K562 (cell line): ENCODE data around the gene HSF4. TPM values are rescaled to one million over a fixed set of nuclear protein-coding genes. Genes with fewer than 3 reads are reported as not detected.

ENCODE experiments used
- ATAC-seq: fragments of 200-7000 bp; cut with Tn5 transposase; 3 replicates; pipeline ENCODE4 v1.9.1; 2020; ENCODE audit warnings: moderate library complexity
- BruUV-seq: library from RNA; stranded (reverse); fragments of 400-500 nt; replicated peaks from 2 replicates; lab custom pipeline; 2021; lab: Mats Ljungman, UMichigan
- CTCF ChIA-PET: fragments of 300-600 bp; formaldehyde crosslinking; extraction: SDS; loops from one replicate; lab custom pipeline; 2021; ENCODE audit warnings: low intra/inter-chr PET ratio; lab: Yijun Ruan, JAX
- POLR2A ChIA-PET: fragments of 300-600, 350-650 bp; sonication (Branson Sonifier 250); formaldehyde crosslinking; extraction: SDS; loops from one replicate; lab custom pipeline; 2021; ENCODE audit warnings: antibody characterized with exemption, inconsistent platforms; lab: Yijun Ruan, JAX
- DNase-seq, 4 experiments: peaks; one replicate each; pipeline versions ENCODE4 v3.0.0 to v3.0.0-alpha.2; 2011 to 2018; ENCODE audit warnings: low spot score in 3 of 4, mixed read lengths in 3 of 4; ENCODE audit errors: extremely low read depth in 1 of 4
- FAIRE-seq: peaks from 2 replicates; lab custom pipeline; 2011; peaks lifted over from hg19 to GRCh38; lab: Jason Lieb, UNC
- H2AFZ ChIP-seq: 2 replicates; pipeline ENCODE4 v1.6.0; 2011; ENCODE audit warnings: low read depth, low read length, control low read depth, inconsistent platforms
- H3K27ac ChIP-seq: fragments of 200-600 bp; 3 replicates; pipeline ENCODE4 v1.8.0; 2011; ENCODE audit warnings: low read depth, mild to moderate bottlenecking, control low read depth, inconsistent platforms, low read length, moderate library complexity, mixed read lengths; ENCODE audit errors: extremely low read depth
- H3K27me3 ChIP-seq, 2 experiments: fragments of 300-600 bp in 1 of 2; 2 replicates in 1 of 2; 3 replicates in 1 of 2; pipeline versions ENCODE4 v1.6.0 to v1.8.0; 2011; ENCODE audit warnings: inconsistent platforms in 2 of 2, low read length in 2 of 2, mild to moderate bottlenecking in 1 of 2, mixed read lengths in 1 of 2, moderate library complexity in 1 of 2; ENCODE audit not compliant: control insufficient read depth in 2 of 2, insufficient read depth in 2 of 2
- H3K36me3 ChIP-seq: fragments of 300-600 bp; 3 replicates; pipeline ENCODE4 v1.8.0; 2011; ENCODE audit warnings: mild to moderate bottlenecking, low read length, inconsistent platforms; ENCODE audit not compliant: control insufficient read depth, insufficient read depth
- H3K4me1 ChIP-seq, 2 experiments: fragments of 200-600 bp in 1 of 2; replicated peaks in 1 of 2; 2 replicates in 1 of 2; 3 replicates in 1 of 2; pipeline versions ENCODE4 v1.5.1 to v1.8.0; 2011; ENCODE audit warnings: inconsistent platforms in 2 of 2, low read length in 2 of 2, mild to moderate bottlenecking in 1 of 2, mixed read lengths in 1 of 2, moderate library complexity in 1 of 2; ENCODE audit not compliant: control insufficient read depth in 2 of 2, insufficient read depth in 2 of 2
- H3K4me2 ChIP-seq: 2 replicates; pipeline ENCODE4 v1.6.1; 2011; ENCODE audit warnings: low read length, control low read depth, inconsistent platforms, mixed read lengths; ENCODE audit not compliant: insufficient read depth
- H3K4me3 ChIP-seq: fragments of 200-600 bp; sonication (generic), shearing (Covaris generic); 2 replicates; pipeline ENCODE4 v1.5.1; 2016; ENCODE audit warnings: control low read depth, inconsistent platforms
- H3K79me2 ChIP-seq: fragments of 200-600 bp; 3 replicates; pipeline ENCODE4 v1.8.0; 2011; ENCODE audit warnings: low read length, inconsistent platforms; ENCODE audit not compliant: control insufficient read depth, insufficient read depth
- H3K9ac ChIP-seq, 2 experiments: 2 replicates each; pipeline versions ENCODE4 v1.6.0 to v1.6.1; 2011; ENCODE audit warnings: low read depth in 2 of 2, low read length in 2 of 2, control low read depth in 1 of 2, inconsistent platforms in 1 of 2, mild to moderate bottlenecking in 1 of 2, mixed read lengths in 1 of 2; ENCODE audit not compliant: insufficient read depth in 1 of 2
- H3K9me1 ChIP-seq: one replicate; pipeline ENCODE4 v1.6.0; 2011; ENCODE audit warnings: inconsistent platforms, mild to moderate bottlenecking, low read length, moderate library complexity; ENCODE audit not compliant: control insufficient read depth, insufficient read depth
- H3K9me3 ChIP-seq: replicated peaks from 2 replicates; pipeline ENCODE4 v1.5.1; 2011; ENCODE audit warnings: low read depth, low read length, inconsistent platforms; ENCODE audit not compliant: control insufficient read depth, insufficient read depth
- H4K20me1 ChIP-seq: replicated peaks from 2 replicates; pipeline ENCODE4 v1.6.1; 2011; ENCODE audit warnings: low read length, inconsistent platforms, mixed read lengths; ENCODE audit not compliant: control insufficient read depth, insufficient read depth
- ADNP ChIP-seq: fragments of 200-800 bp; sonication (Bioruptor generic); IDR thresholded peaks from 2 replicates; pipeline ENCODE4 v1.6.1; 2016; ENCODE audit warnings: missing genetic modification characterization, missing compliant biosample characterization
- ARID1B ChIP-seq: fragments of 450-650 bp; IDR thresholded peaks from 2 replicates; pipeline ENCODE4 v1.6.1; 2016; ENCODE audit warnings: antibody characterized with exemption, mild to moderate bottlenecking, inconsistent platforms
- BHLHE40 ChIP-seq: IDR thresholded peaks from 2 replicates; pipeline ENCODE4 v1.6.1; 2011; ENCODE audit warnings: low read length, improper control_type of control experiment
- CCAR2 ChIP-seq: fragments of 200-400 bp; formaldehyde crosslinking; IDR thresholded peaks from 2 replicates; pipeline ENCODE4 v1.6.1; 2017; ENCODE audit warnings: mild to moderate bottlenecking, low read depth, low read length
- CHD1 ChIP-seq: fragments of 200-600 bp; sonication (generic); IDR thresholded peaks from one replicate; pipeline ENCODE4 v1.6.1; 2012; ENCODE audit warnings: mild to moderate bottlenecking, moderate library complexity, low read length, inconsistent platforms
- CHD2 ChIP-seq: IDR thresholded peaks from 2 replicates; pipeline ENCODE4 v1.6.1; 2011; ENCODE audit warnings: low read depth, low read length
- FUS ChIP-seq: fragments of 200-400 bp; formaldehyde crosslinking; optimal IDR thresholded peaks from 2 replicates; pipeline ENCODE3; 2017; ENCODE audit warnings: low read depth, low read length
- HDAC2 ChIP-seq: fragments of 450-650 bp; IDR thresholded peaks from 2 replicates; pipeline ENCODE4 v1.6.1; 2016; ENCODE audit warnings: mild to moderate bottlenecking
- MBD2 ChIP-seq: sonication (generic); IDR thresholded peaks from 2 replicates; pipeline ENCODE4 v1.6.1; 2016; ENCODE audit warnings: low read depth, borderline replicate concordance
- NFRKB ChIP-seq: fragments of 450-650 bp; IDR thresholded peaks from 2 replicates; pipeline ENCODE4 v1.6.1; 2016; ENCODE audit warnings: low read depth
- NR4A1 ChIP-seq, 2 experiments: fragments of 250-450 bp in 1 of 2; fragments of 450-650 bp in 1 of 2; sonication (Bioruptor Pico) in 1 of 2; IDR thresholded peaks; 2 replicates each; pipeline versions ENCODE4 v1.4.0 to v1.6.1; 2016 to 2020; ENCODE audit warnings: mild to moderate bottlenecking in 2 of 2, missing compliant biosample characterization in 1 of 2, missing genetic modification characterization in 1 of 2, moderate library complexity in 1 of 2
- RFX1 ChIP-seq: fragments of 450-650 bp; IDR thresholded peaks from 2 replicates; pipeline ENCODE4 v1.6.1; 2016; ENCODE audit warnings: mild to moderate bottlenecking, moderate library complexity
- SAP30 ChIP-seq: fragments of 200-600 bp; sonication (generic); IDR thresholded peaks from 2 replicates; pipeline ENCODE4 v1.6.1; 2012; ENCODE audit warnings: borderline replicate concordance, low read depth, mild to moderate bottlenecking, moderate library complexity, low read length, control low read depth, inconsistent platforms; ENCODE audit not compliant: insufficient read depth, poor library complexity, severe bottlenecking
- TFAM ChIP-seq: fragments of 250-450 bp; sonication (Bioruptor Pico); conservative IDR thresholded peaks from 2 replicates; pipeline ENCODE4 v1.5.0; 2021; ENCODE audit warnings: mild to moderate bottlenecking, moderate library complexity
- ZNF12 ChIP-seq: sonication (generic); formaldehyde crosslinking; IDR thresholded peaks from 2 replicates; pipeline ENCODE4 v1.4.0; 2020; ENCODE audit warnings: mild to moderate bottlenecking, missing genetic modification reagents
- ZNF239 ChIP-seq: fragments of 250-450 bp; sonication (Bioruptor Pico); IDR thresholded peaks from 2 replicates; pipeline ENCODE4 v1.4.0; 2020; ENCODE audit warnings: mild to moderate bottlenecking
- ZNF280B ChIP-seq: fragments of 250-450 bp; sonication (Bioruptor Pico); IDR thresholded peaks from 2 replicates; pipeline ENCODE4 v1.5.1; 2021; ENCODE audit warnings: mild to moderate bottlenecking
- ZNF507 ChIP-seq: conservative IDR thresholded peaks from 2 replicates; pipeline ENCODE4 v1.6.1; 2017; ENCODE audit warnings: missing genetic modification characterization, missing compliant biosample characterization
- WGBS: fragments of 100-300 bp; shearing (Covaris generic); methylation state at CpG from one replicate; pipeline ENCODE4 v1.1.6; 2016; ENCODE audit warnings: low coverage, mixed read lengths; ENCODE audit not compliant: insufficient coverage; ENCODE audit errors: missing lambda C conversion rate; 5-methylcytosine and 5-hydroxymethylcytosine counted together
- in situ Hi-C: fragments of 300-500 bp; cut with MboI; formaldehyde crosslinking; loops from 4 replicates; pipeline ENCODE4 v1.15.0; 2018; ENCODE audit warnings: inconsistent platforms, mixed read lengths
- intact Hi-C: fragments of 100-400 bp; cut with micrococcal nuclease; formaldehyde crosslinking; loops from 2 replicates; pipeline ENCODE4 v1.14.2; 2022
- polyA plus RNA-seq, 8 experiments: library from polyadenylated mRNA; depleted of rRNA in 4 of 8; stranded (reverse) in 5 of 8; unstranded in 3 of 8; fragments of >200 nt; fragmentation: Nextera tagmentation in 2 of 8; fragmentation: Illumina TruSeq in 1 of 8; extraction: Ambion mirVana in 2 of 8; extraction: Trizol in 1 of 8; gene quantifications; 2 replicates each; pipeline versions ENCODE4 v1.2.1 to v1.2.3, GENCODE V29; 2011 to 2014; ENCODE audit warnings: inconsistent platforms in 1 of 8, missing spikeins in 1 of 8
- total RNA-seq, 7 experiments: library from RNA; depleted of rRNA in 6 of 7; stranded (reverse); fragments of >200 nt in 6 of 7; fragmentation: Illumina TruSeq in 2 of 7; extraction: Trizol in 2 of 7; gene quantifications; 2 replicates each; pipeline versions ENCODE4 v1.2.1 to v1.2.3, GENCODE V29; 2011 to 2021; ENCODE audit warnings: low replicate concordance in 1 of 7
- TF ChIP-seq, protein P1 (sequence below): sonication (generic); formaldehyde crosslinking; IDR thresholded peaks from 2 replicates; pipeline ENCODE4 v1.8.1; 2022; ENCODE audit warnings: missing genetic modification reagents

Gene HSF4
- total and polyA plus RNA-seq, 9 of the 15 experiments (the other 6 are each of a cell fraction or from before 2014, with no cell fraction given) = 0.50 to 35.4 (median 8.8) TPM; not detected in 1

GRCh38 chr16:67211674-67212073 is 47.1 kb downstream of the HSF4 start:
- Histone ChIP-seq H3K4me2 (no peak overlapping the region), H3K4me1 (peaks cover 20 to 51% of the 10 kb centered on the region in 2 experiments; a peak in 4 of 5 replicates), H3K27ac (no peak overlapping the region), H4K20me1 (no peaks in the 10 kb centered on the region), H3K79me2 (no peaks in the 10 kb centered on the region), H3K4me3 (no peak overlapping the region), H3K9me1 (peaks cover 3% of the 10 kb centered on the region), H2AFZ (no peak overlapping the region), H3K9me3 (no peaks in the 10 kb centered on the region), H3K27me3 (no peaks in the 10 kb centered on the region), H3K36me3 (no peaks in the 10 kb centered on the region), H3K9ac (peak overlapping the region in 1 of 2 experiments; percentile 54; a peak in 1 of 4 replicates)
- no TSS peak for BruUV-seq
- CTCF ChIA-PET = no interaction called here
- 20% methylated on average over 7 of the region's 7 CpGs for WGBS
- TF ChIP-seq ADNP (tag) = no peak
- no peak for TF ChIP-seq NR4A1 (CRISPR knock-in tag; IDR thresholded peaks at IDR 0.05)
- TF ChIP-seq NR4A1 (tag; IDR thresholded peaks at IDR 0.05) = no peak
- TF ChIP-seq CHD1 = no peak
- TF ChIP-seq TFAM = no peak
- TF ChIP-seq ZNF507 (tag) = no peak
- no peak for TF ChIP-seq SAP30
- no peak for TF ChIP-seq MBD2
- TF ChIP-seq ARID1B = no peak
- no peak for TF ChIP-seq RFX1
- TF ChIP-seq, protein P1, sequence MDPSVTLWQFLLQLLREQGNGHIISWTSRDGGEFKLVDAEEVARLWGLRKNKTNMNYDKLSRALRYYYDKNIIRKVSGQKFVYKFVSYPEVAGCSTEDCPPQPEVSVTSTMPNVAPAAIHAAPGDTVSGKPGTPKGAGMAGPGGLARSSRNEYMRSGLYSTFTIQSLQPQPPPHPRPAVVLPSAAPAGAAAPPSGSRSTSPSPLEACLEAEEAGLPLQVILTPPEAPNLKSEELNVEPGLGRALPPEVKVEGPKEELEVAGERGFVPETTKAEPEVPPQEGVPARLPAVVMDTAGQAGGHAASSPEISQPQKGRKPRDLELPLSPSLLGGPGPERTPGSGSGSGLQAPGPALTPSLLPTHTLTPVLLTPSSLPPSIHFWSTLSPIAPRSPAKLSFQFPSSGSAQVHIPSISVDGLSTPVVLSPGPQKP (CRISPR knock-in tag) = no peak
- no peak for TF ChIP-seq ZNF239 (CRISPR knock-in tag)
- no peak for TF ChIP-seq CCAR2
- TF ChIP-seq FUS = no peak
- no peak for TF ChIP-seq BHLHE40
- TF ChIP-seq CHD2 = no peak
- no peak for TF ChIP-seq NFRKB
- no peak for TF ChIP-seq ZNF12 (CRISPR knock-in tag)
- TF ChIP-seq HDAC2 = no peak
- no peak for TF ChIP-seq ZNF280B (CRISPR knock-in tag)
- ATAC-seq = no peak
- POLR2A ChIA-PET = interaction anchor here (0.7 to 1.1 kb wide), 3 partner anchors 12 to 204 kb away, joined by 3 to 4 read pairs (median 3); no protein-coding TSS in a partner anchor
- DNase-seq = no peak
- intact Hi-C loops = no loop called here
- no peak for FAIRE-seq
- in situ Hi-C loops = no loop called here
